ENCODE results near the gene PROCA1. TPM values are rescaled to one million over a fixed set of nuclear protein-coding genes. Genes with fewer than 3 reads are reported as not detected.
A peak's percentile ranks its signal among the peaks of the same experiment; 100 is the strongest.
"Not testable (repeated sequence)": the region's sequence is repeated elsewhere in the genome, so short reads cannot be mapped to it uniquely, and the experiment has no call there.

Gene PROCA1
- total RNA-seq, 4 donors from 2014 or later, result 1.0 to 3.7 (median 3.3) TPM; not detected in 1

GRCh38 chr17:28726627-28727491, 15.2 kb upstream of the PROCA1 start:
- H3K4me3 ChIP-seq (ENCODE audit: low read depth, poor library complexity, severe bottlenecking), result peak overlapping the region; percentile 56
- WGBS, 2 donors, result 1% methylated on average over 45 to 55 of the region's 57 CpGs
- no peak for TF ChIP-seq POLR2A (IDR thresholded peaks at IDR 0.05)
- TF ChIP-seq CTCF (IDR thresholded peaks at IDR 0.05), result peak in 2 of 3 donors; percentile 46 to 99
- peak; percentile 92 to 98 for DNase-seq (ENCODE audit: low spot score in 2 of 2)
- intact Hi-C loops (cut with DNase I; ENCODE audit: low total_unique reads), result no loop called here

- DNase-seq (ENCODE audit: low spot score in 2 of 2), result peak; percentile 62 to 91
- TF ChIP-seq POLR2A (IDR thresholded peaks at IDR 0.05) (no peak), CTCF (IDR thresholded peaks at IDR 0.05) (no peak)
- 0% methylated on average over 4 to 9 of the region's 49 CpGs for WGBS, 2 donors
- intact Hi-C loops (cut with DNase I; ENCODE audit: low total_unique reads), result no loop called here
- peak within 1 kb of the TSS; percentile 56 for H3K4me3 ChIP-seq (ENCODE audit: low read depth, poor library complexity, severe bottlenecking)
These were observed 14.5 kb upstream of the PROCA1 start, which contains the start of gene TLCD1 for GRCh38 chr17:28726226-28726626. Gene TLCD1 (minus strand): TSS chr17:28726233. CDS start chr17:28726097, 136 bp downstream.

- H3K4me3 ChIP-seq (ENCODE audit: low read depth, poor library complexity, severe bottlenecking), result peak overlapping the region; percentile 17
- no peak for TF ChIP-seq POLR2A (IDR thresholded peaks at IDR 0.05)
- TF ChIP-seq CTCF (IDR thresholded peaks at IDR 0.05), result no peak
- peak in 1 of 2 donors; percentile 54 for DNase-seq (ENCODE audit: low spot score in 2 of 2)
- WGBS, 2 donors, result 1 to 3% methylated on average over 11 to 21 of the region's 45 CpGs
- intact Hi-C loops (cut with DNase I; ENCODE audit: low total_unique reads), result no loop called here
These were observed 14.1 kb upstream of the PROCA1 start for GRCh38 chr17:28725660-28726225.

GRCh38 chr17:28725166-28725659, 13.5 kb upstream of the PROCA1 start:
- TF ChIP-seq CTCF (IDR thresholded peaks at IDR 0.05) (no peak), POLR2A (IDR thresholded peaks at IDR 0.05) (no peak)
- peak overlapping the region; percentile 17 for H3K4me3 ChIP-seq (ENCODE audit: low read depth, poor library complexity, severe bottlenecking)
- no peak for DNase-seq (ENCODE audit: low spot score in 2 of 2)
- intact Hi-C loops (cut with DNase I; ENCODE audit: low total_unique reads), result no loop called here
- WGBS, 2 donors, result 30 to 33% methylated on average over 20 of the region's 20 CpGs

- DNase-seq (ENCODE audit: low spot score in 2 of 2), result no peak
- intact Hi-C loops (cut with DNase I; ENCODE audit: low total_unique reads), result no loop called here
- H3K4me3 ChIP-seq (ENCODE audit: low read depth, poor library complexity, severe bottlenecking), result no peak overlapping the region
- 75% methylated on average over 10 of the region's 10 CpGs for WGBS, 2 donors
- TF ChIP-seq POLR2A (IDR thresholded peaks at IDR 0.05) (no peak), CTCF (IDR thresholded peaks at IDR 0.05) (no peak)
These were observed 12.9 kb upstream of the PROCA1 start for GRCh38 chr17:28724500-28725165.

- DNase-seq (ENCODE audit: low spot score in 2 of 2); H3K4me3 ChIP-seq (ENCODE audit: low read depth, poor library complexity, severe bottlenecking); intact Hi-C loops (cut with DNase I; ENCODE audit: low total_unique reads): not testable (repeated sequence)
- WGBS, 2 donors, result 68 to 69% methylated on average over 4 of the region's 4 CpGs
These were observed 12.3 kb upstream of the PROCA1 start for GRCh38 chr17:28723836-28724499.

Measured in lower leg skin (tissue), 4 donors.